ENCODE data around the gene RPL22L1.

DNA sequence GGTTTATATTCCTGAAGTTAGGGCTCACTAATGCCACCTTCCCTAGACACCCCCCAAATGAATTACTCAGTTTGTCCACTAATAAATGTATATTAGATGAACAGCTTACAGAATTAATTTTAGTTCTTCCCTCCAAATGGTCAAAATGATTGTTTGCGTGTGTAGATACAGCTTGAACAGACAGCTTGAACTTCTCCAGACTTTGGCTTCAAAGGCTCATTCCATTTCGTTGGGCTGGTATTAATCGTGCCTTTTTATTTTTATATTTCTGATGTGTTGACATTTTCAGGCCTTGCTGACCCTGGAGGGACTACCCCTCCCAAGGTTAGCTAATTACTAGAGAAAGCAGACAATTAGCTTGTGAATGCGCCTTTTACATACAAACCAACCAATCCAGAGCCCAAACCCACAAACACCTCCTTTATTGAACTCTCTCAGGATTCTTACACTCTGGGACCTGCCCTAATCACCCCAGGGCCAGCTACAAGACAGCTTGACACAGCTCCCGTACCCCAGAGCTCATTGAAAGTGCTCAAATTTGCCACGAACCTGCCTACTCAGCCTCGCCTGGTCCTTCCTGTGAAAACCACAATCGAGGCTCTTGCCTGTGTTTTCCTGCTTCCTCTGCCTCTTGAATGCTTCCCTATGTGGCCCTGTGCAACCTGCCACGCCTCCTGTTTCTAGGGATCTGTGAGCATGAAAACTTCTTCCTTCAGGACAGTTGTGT lies 40.3 kb downstream of the RPL22L1 start:
- no peak for TF ChIP-seq EZH2 (IDR thresholded peaks at IDR 0.05; ENCODE audit: borderline replicate concordance, low read length)
- TF ChIP-seq, protein P1, sequence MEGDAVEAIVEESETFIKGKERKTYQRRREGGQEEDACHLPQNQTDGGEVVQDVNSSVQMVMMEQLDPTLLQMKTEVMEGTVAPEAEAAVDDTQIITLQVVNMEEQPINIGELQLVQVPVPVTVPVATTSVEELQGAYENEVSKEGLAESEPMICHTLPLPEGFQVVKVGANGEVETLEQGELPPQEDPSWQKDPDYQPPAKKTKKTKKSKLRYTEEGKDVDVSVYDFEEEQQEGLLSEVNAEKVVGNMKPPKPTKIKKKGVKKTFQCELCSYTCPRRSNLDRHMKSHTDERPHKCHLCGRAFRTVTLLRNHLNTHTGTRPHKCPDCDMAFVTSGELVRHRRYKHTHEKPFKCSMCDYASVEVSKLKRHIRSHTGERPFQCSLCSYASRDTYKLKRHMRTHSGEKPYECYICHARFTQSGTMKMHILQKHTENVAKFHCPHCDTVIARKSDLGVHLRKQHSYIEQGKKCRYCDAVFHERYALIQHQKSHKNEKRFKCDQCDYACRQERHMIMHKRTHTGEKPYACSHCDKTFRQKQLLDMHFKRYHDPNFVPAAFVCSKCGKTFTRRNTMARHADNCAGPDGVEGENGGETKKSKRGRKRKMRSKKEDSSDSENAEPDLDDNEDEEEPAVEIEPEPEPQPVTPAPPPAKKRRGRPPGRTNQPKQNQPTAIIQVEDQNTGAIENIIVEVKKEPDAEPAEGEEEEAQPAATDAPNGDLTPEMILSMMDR (conservative IDR thresholded peaks at IDR 0.05 in 1 of 2, IDR thresholded peaks at IDR 0.05 in 1 of 2; ENCODE audit: extremely low read depth in 1 of 2, insufficient read depth in 1 of 2, low read depth in 1 of 2, low read length in 2 of 2), result no peak

All from mammary epithelial cell (primary cell).